GM12892 (cell line): ENCODE data around the gene IL12RB1.

ENCODE experiments used
- DNase-seq: peaks from one replicate; pipeline ENCODE4 v3.0.0; 2011; ENCODE audit not compliant: insufficient read length
- FAIRE-seq: peaks from 2 replicates; lab custom pipeline; 2011; peaks lifted over from hg19 to GRCh38; lab: Jason Lieb, UNC
- POLR2A ChIP-seq: IDR thresholded peaks from 2 replicates; pipeline ENCODE4 v1.6.1; 2011; ENCODE audit warnings: low read depth, low read length, control low read depth
- POLR2AphosphoS5 ChIP-seq: IDR thresholded peaks from 2 replicates; pipeline ENCODE4 v1.6.1; 2011; ENCODE audit warnings: low read depth, low read length, control low read depth
- TAF1 ChIP-seq: IDR thresholded peaks from 2 replicates; pipeline ENCODE4 v1.6.1; 2011; ENCODE audit warnings: low read depth, mild to moderate bottlenecking, control low read depth, low read length, borderline replicate concordance

The IL12RB1 gene

GRCh38 chr19:18010149-18010548, 76.6 kb downstream of the IL12RB1 start:
- DNase-seq = no peak
- TF ChIP-seq TAF1 = no peak
- no peak for TF ChIP-seq POLR2A
- TF ChIP-seq POLR2AphosphoS5 = no peak
- no peak for FAIRE-seq

DNA sequence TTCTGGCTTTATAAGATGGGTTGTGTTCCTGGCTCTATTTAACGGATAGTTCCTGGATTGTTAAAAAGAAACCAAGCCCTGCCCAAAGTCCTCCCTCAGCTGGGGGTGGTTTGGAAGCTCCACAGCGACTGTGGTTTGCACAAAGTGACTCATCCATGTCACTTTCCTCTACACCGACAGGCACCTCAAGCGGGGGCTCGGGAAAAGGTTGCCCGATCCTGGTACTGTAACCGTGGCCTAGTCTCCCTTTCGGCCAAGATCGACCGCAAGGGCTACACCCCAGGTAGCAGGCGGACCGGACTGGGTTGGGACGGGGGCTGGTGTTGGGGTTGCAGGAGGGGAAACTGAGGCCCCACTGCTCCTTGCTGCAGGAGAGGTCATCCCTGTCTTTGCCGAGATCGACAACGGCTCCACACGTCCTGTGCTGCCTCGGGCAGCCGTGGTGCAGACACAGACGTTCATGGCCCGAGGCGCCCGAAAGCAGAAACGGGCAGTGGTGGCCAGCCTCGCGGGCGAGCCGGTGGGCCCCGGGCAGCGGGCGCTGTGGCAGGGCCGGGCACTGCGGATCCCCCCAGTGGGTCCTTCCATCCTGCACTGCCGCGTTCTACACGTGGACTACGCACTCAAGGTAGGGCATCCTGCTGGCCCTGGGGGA, 77.2 kb downstream of the IL12RB1 start:
- no peak for TF ChIP-seq POLR2A
- no peak for TF ChIP-seq POLR2AphosphoS5
- no peak for TF ChIP-seq TAF1
- no peak for DNase-seq
- FAIRE-seq = no peak
